Left lobe of liver (tissue), 2 donors: ENCODE measurements around the gene ENC1. TPM values are rescaled to one million over a fixed set of nuclear protein-coding genes. Genes with fewer than 3 reads are reported as not detected.
A peak's percentile ranks its signal among the peaks of the same experiment; 100 is the strongest.

Experiments
- ATAC-seq: fragments of 200-7000 bp; cut with Tn5 transposase; one replicate; pipeline ENCODE4 v1.9.1; 2020; ENCODE audit warnings: mild to moderate bottlenecking, moderate library complexity
- DNase-seq: peaks from one replicate; pipeline ENCODE4 v3.0.0-alpha.2; 2020; ENCODE audit warnings: low spot score
- total RNA-seq: library from RNA; stranded (reverse); gene quantifications from one replicate; pipeline ENCODE4 v1.2.1, GENCODE V29; 2021
- donor health status: DM: no; HTN: no; CAD: no; lungs with moderate emphysema.
- donor health status: DM: no; HTN: yes; CAD: no.

The ENC1 gene
- total RNA-seq, 1 donor from 2014 or later = 5.8 TPM

GRCh38 chr5:74632947-74633356, 7.6 kb downstream of the ENC1 start:
- no peak for ATAC-seq

GRCh38 chr5:74631081-74631953, 9.2 kb downstream of the ENC1 start:
- DNase-seq (no peak), ATAC-seq (peak; percentile 26)

More at GRCh38 chr5:74632947-74633356, 7.6 kb downstream of the ENC1 start:
- DNase-seq = no peak

GRCh38 chr5:74630453-74631066, 10.0 kb downstream of the ENC1 start:
- ATAC-seq = no peak
- no peak for DNase-seq

- no peak for DNase-seq
- no peak for ATAC-seq
These were observed 11.2 kb downstream of the ENC1 start for GRCh38 chr5:74629326-74629725.

- ATAC-seq (no peak), DNase-seq (no peak)
These were observed 12.2 kb downstream of the ENC1 start for GRCh38 chr5:74628359-74628758.

- DNase-seq (no peak), ATAC-seq (no peak)
These were observed 12.8 kb downstream of the ENC1 start for GRCh38 chr5:74627646-74628279.

- DNase-seq (no peak), ATAC-seq (no peak)
These were observed 13.9 kb downstream of the ENC1 start for GRCh38 chr5:74626386-74627222.

- no peak for DNase-seq
- no peak for ATAC-seq
These were observed 14.7 kb downstream of the ENC1 start for GRCh38 chr5:74625742-74626241.

- ATAC-seq = no peak
- DNase-seq = no peak
These were observed 15.5 kb downstream of the ENC1 start for GRCh38 chr5:74624931-74625505.

GRCh38 chr5:74624501-74624900, 16.0 kb downstream of the ENC1 start:
- DNase-seq (no peak), ATAC-seq (no peak)

GRCh38 chr5:74623748-74624408, 16.6 kb downstream of the ENC1 start:
- no peak for DNase-seq
- no peak for ATAC-seq

GRCh38 chr5:74623006-74623611, 17.4 kb downstream of the ENC1 start:
- DNase-seq (no peak), ATAC-seq (no peak)

- DNase-seq = no peak
- no peak for ATAC-seq
These were observed 18.4 kb downstream of the ENC1 start for GRCh38 chr5:74622122-74622521.

- DNase-seq = no peak
- ATAC-seq = no peak
These were observed 19.0 kb downstream of the ENC1 start for GRCh38 chr5:74621492-74621891.

GRCh38 chr5:74619308-74619707, 21.2 kb downstream of the ENC1 start:
- DNase-seq (no peak), ATAC-seq (peak; percentile 20)

GRCh38 chr5:74618106-74618505, 22.4 kb downstream of the ENC1 start:
- ATAC-seq (no peak), DNase-seq (no peak)

- no peak for DNase-seq
These were observed 23.3 kb downstream of the ENC1 start for GRCh38 chr5:74617202-74617601.

GRCh38 chr5:74616236-74617146, 24.0 kb downstream of the ENC1 start:
- DNase-seq = no peak
- peak; percentile 34 for ATAC-seq

More at GRCh38 chr5:74617202-74617601, 23.3 kb downstream of the ENC1 start:
- peak; percentile 68 for ATAC-seq
